ENCODE data around the gene NCKAP1. TPM values are rescaled to one million over a fixed set of nuclear protein-coding genes. Genes with fewer than 3 reads are reported as not detected.

NCKAP1 gene
- total and polyA plus RNA-seq, 2 of the 4 experiments (the other 2 are of a cell fraction), result 91.1 to 160 TPM

GRCh38 chr2:182994228-182994912 lies 43.9 kb downstream of the NCKAP1 start:
- no peak overlapping the region for H3K14ac ChIP-seq (replicated peaks; ENCODE audit: low read depth, low read length)
- no peak overlapping the region for H3K9ac ChIP-seq (ENCODE audit: low read depth, low read length)
- no TSS peak for BruUV-seq (replicated peaks)
- CTCF ChIA-PET, result interaction anchor here (0.5 kb wide), 1 partner anchor 114 kb away, joined by 3 read pairs; no protein-coding TSS in a partner anchor
- intact Hi-C loops (cut with micrococcal nuclease) (no loop called here), dilution Hi-C loops (cut with HindIII; ENCODE audit: low sequenced_read_pairs, unreplicated experiment) (no loop called here), in situ Hi-C loops (cut with MboI; ENCODE audit: low sequenced_read_pairs) (no loop called here)
- ATAC-seq (ENCODE audit: low read depth), result no peak
- H3K9me1 ChIP-seq (ENCODE audit: insufficient read depth, low read length), result no peaks in the 10 kb centered on the region
- H3K4me3 ChIP-seq (ENCODE audit: insufficient read depth, low read depth, low read length), result no peak overlapping the region
- H4K20me1 ChIP-seq (ENCODE audit: insufficient read depth, low read length), result no peaks in the 10 kb centered on the region; the same call in 1 of the 2 replicates
- H3K27ac ChIP-seq (ENCODE audit: insufficient read depth, low read length), result no peak overlapping the region
- no peaks in the 10 kb centered on the region for H3K9me3 ChIP-seq (ENCODE audit: control insufficient read depth, insufficient read depth, low read length)
- H3K4me1 ChIP-seq (ENCODE audit: control insufficient read depth, insufficient read depth, low read length), result no peaks in the 10 kb centered on the region
- no peak overlapping the region for H4K5ac ChIP-seq (ENCODE audit: low read depth, low read length)
- POLR2A ChIA-PET (ENCODE audit: unreplicated experiment), result no interaction called here
- H4K91ac ChIP-seq (ENCODE audit: insufficient read depth, low read depth, low read length), result no peak overlapping the region
- no peak overlapping the region for H4K8ac ChIP-seq (ENCODE audit: low read depth in 2 of 2, low read length in 2 of 2)
- H3K56ac ChIP-seq (ENCODE audit: extremely low read depth, insufficient read depth, low read length), result no peak overlapping the region
- no peak overlapping the region for H2BK120ac ChIP-seq (ENCODE audit: low read depth, low read length)
- peaks cover 9 to 15% of the 10 kb centered on the region in 2 experiments for H3K79me1 ChIP-seq (ENCODE audit: low read depth in 1 of 2, low read length in 2 of 2)
- H3K4ac ChIP-seq (ENCODE audit: low read depth, low read length), result no peak overlapping the region
- no peak overlapping the region for H2AK9ac ChIP-seq (replicated peaks; ENCODE audit: low read depth, low read length, poor library complexity)
- H3K27me3 ChIP-seq (ENCODE audit: control insufficient read depth, insufficient read depth, low read length), result no peaks in the 10 kb centered on the region
- H3K4me2 ChIP-seq (ENCODE audit: low read depth, low read length), result no peak overlapping the region
- peaks cover 18% of the 10 kb centered on the region for H3K36me3 ChIP-seq (ENCODE audit: control insufficient read depth, insufficient read depth, low read length)
- H2AK5ac ChIP-seq (ENCODE audit: low read depth, low read length), result no peak overlapping the region
- H2AFZ ChIP-seq (replicated peaks; ENCODE audit: low read length, poor library complexity), result no peak overlapping the region
- WGBS, 2 experiments (ENCODE audit: extremely low coverage in 2 of 2, insufficient read length in 1 of 2), result 85% methylated on average over 7 of the region's 13 CpGs; no CpG with 5 or more reads in 1 of the 2 experiments
- no peak overlapping the region for H2BK20ac ChIP-seq (ENCODE audit: low read depth, low read length)
- no peak overlapping the region for H3K23ac ChIP-seq (ENCODE audit: low read depth, low read length)
- no peak for TF ChIP-seq POLR2A (IDR thresholded peaks at IDR 0.05; ENCODE audit: low read depth, low read length)
- no peak for TF ChIP-seq SMC3 (IDR thresholded peaks at IDR 0.05; ENCODE audit: low read depth, low read length)
- no peak for TF ChIP-seq CHD1 (IDR thresholded peaks at IDR 0.05; ENCODE audit: low read depth, low read length)
- no peak for TF ChIP-seq MAFK (IDR thresholded peaks at IDR 0.05; ENCODE audit: low read depth, low read length)
- no peak for TF ChIP-seq MXI1 (IDR thresholded peaks at IDR 0.05; ENCODE audit: borderline replicate concordance, low read depth, low read length)
- no peak for TF ChIP-seq NFE2L2 (IDR thresholded peaks at IDR 0.05; ENCODE audit: low read depth, low read length)
- TF ChIP-seq, protein P1, sequence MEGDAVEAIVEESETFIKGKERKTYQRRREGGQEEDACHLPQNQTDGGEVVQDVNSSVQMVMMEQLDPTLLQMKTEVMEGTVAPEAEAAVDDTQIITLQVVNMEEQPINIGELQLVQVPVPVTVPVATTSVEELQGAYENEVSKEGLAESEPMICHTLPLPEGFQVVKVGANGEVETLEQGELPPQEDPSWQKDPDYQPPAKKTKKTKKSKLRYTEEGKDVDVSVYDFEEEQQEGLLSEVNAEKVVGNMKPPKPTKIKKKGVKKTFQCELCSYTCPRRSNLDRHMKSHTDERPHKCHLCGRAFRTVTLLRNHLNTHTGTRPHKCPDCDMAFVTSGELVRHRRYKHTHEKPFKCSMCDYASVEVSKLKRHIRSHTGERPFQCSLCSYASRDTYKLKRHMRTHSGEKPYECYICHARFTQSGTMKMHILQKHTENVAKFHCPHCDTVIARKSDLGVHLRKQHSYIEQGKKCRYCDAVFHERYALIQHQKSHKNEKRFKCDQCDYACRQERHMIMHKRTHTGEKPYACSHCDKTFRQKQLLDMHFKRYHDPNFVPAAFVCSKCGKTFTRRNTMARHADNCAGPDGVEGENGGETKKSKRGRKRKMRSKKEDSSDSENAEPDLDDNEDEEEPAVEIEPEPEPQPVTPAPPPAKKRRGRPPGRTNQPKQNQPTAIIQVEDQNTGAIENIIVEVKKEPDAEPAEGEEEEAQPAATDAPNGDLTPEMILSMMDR (conservative IDR thresholded peaks at IDR 0.05; ENCODE audit: low read depth, low read length), result no peak
- TF ChIP-seq FOS (IDR thresholded peaks at IDR 0.05; ENCODE audit: low read depth, low read length), result no peak
- TF ChIP-seq RAD21 (IDR thresholded peaks at IDR 0.05; ENCODE audit: low read length), result no peak
- TF ChIP-seq CEBPB (IDR thresholded peaks at IDR 0.05; ENCODE audit: low read depth, low read length), result no peak
- TF ChIP-seq BHLHE40 (IDR thresholded peaks at IDR 0.05; ENCODE audit: low read depth, low read length), result no peak
- no peak for TF ChIP-seq RFX5 (IDR thresholded peaks at IDR 0.05; ENCODE audit: low read depth, low read length)
- TF ChIP-seq MAZ (IDR thresholded peaks at IDR 0.05; ENCODE audit: borderline replicate concordance, low read depth, low read length), result no peak
- no peak for TF ChIP-seq RCOR1 (IDR thresholded peaks at IDR 0.05; ENCODE audit: insufficient replicate concordance, low read length)
- no peak for TF ChIP-seq USF2 (IDR thresholded peaks at IDR 0.05; ENCODE audit: low read depth, low read length)
- TF ChIP-seq, protein P2, sequence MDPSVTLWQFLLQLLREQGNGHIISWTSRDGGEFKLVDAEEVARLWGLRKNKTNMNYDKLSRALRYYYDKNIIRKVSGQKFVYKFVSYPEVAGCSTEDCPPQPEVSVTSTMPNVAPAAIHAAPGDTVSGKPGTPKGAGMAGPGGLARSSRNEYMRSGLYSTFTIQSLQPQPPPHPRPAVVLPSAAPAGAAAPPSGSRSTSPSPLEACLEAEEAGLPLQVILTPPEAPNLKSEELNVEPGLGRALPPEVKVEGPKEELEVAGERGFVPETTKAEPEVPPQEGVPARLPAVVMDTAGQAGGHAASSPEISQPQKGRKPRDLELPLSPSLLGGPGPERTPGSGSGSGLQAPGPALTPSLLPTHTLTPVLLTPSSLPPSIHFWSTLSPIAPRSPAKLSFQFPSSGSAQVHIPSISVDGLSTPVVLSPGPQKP (IDR thresholded peaks at IDR 0.05; ENCODE audit: borderline replicate concordance, low read depth, low read length), result no peak
- H2BK15ac ChIP-seq (ENCODE audit: low read depth, low read length), result no peak overlapping the region
- no peak overlapping the region for H3K18ac ChIP-seq (ENCODE audit: low read depth, low read length)
- DNase-seq, result no peak
- H2BK5ac ChIP-seq (ENCODE audit: low read depth, low read length, poor library complexity, severe bottlenecking), result no peak overlapping the region
